AG04449 (cell line): Measurements from ENCODE around the gene LRRC45.

ENCODE experiments used
- CTCF ChIA-PET: fragments of 350-600 bp; formaldehyde crosslinking; extraction: SDS; loops from one replicate; lab custom pipeline; 2021; ENCODE audit warnings: antibody characterized with exemption; lab: Yijun Ruan, JAX
- POLR2A ChIA-PET: fragments of 400-600, 350-600 bp; formaldehyde crosslinking; extraction: SDS; loops from one replicate; lab custom pipeline; 2020; ENCODE audit warnings: antibody characterized with exemption, inconsistent platforms; lab: Yijun Ruan, JAX
- DNase-seq: peaks from one replicate; pipeline ENCODE4 v3.0.0-alpha.2; 2010; ENCODE audit warnings: low read depth, low spot score
- H3K4me3 ChIP-seq: 2 replicates; pipeline ENCODE4 v1.5.1; 2011; ENCODE audit warnings: low read depth, mild to moderate bottlenecking, control low read depth, low read length
- CTCF ChIP-seq: IDR thresholded peaks from one replicate; pipeline ENCODE4 v1.5.1; 2011; ENCODE audit warnings: mild to moderate bottlenecking, moderate library complexity, low read length, control low read depth, inconsistent platforms; ENCODE audit not compliant: insufficient read depth; ENCODE audit errors: missing control alignments

The LRRC45 gene

DNA sequence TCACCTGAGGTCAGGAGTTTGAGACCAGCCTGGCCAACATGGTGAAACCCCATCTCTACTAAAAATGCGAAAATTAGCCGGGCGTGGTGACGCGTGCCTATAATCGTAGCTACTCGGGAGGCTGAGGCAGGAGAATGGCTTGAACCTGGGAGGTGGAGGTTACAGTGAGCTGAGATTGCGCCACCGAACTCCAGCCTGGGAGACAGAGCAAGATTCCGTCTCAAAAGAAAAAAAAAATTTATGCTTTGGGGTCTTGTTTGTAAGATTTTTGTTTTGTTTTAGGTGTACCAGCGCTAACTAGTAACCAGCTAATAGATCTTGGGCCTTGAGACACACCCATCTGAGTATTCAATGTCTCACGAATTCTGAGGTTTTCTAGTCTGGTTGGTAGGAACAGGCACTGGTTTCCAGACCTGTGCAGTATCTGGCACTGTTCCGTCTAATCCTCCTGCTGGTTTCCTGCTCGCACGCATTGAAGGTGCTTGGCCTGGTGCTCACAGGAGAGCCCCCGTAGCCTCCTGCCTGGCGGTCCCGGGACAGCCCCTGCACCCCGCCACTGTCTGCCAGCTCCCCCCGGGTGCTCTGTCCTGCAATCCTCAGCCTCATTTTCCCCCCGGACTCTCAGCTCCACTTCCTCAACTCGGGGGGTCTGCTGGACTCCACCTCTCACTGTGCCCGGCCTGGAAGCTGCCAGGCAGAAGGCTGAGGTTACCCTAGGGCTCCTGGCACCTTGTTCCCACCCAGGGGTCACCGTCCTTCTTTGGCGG is 53.1 kb downstream of the LRRC45 start:
- POLR2A ChIA-PET, result no interaction called here
- H3K4me3 ChIP-seq, result no peak overlapping the region
- CTCF ChIA-PET, result interaction anchor here (0.8 to 1.1 kb wide), 2 partner anchors 10 to 46 kb away, joined by 3 to 4 read pairs; no protein-coding TSS in a partner anchor
- no peak for DNase-seq
- no peak for TF ChIP-seq CTCF

GRCh38 chr17:82076785-82077591 is 53.9 kb downstream of the LRRC45 start:
- H3K4me3 ChIP-seq, result no peak overlapping the region
- ChIA-PET POLR2A (interaction anchor here (0.7 kb wide), 1 partner anchor 17 kb away, joined by 3 read pairs; no protein-coding TSS in a partner anchor), CTCF (interaction anchor here (0.8 kb wide), 1 partner anchor 47 kb away, joined by 4 read pairs; no protein-coding TSS in a partner anchor)
- no peak for TF ChIP-seq CTCF
- DNase-seq, result no peak

DNA sequence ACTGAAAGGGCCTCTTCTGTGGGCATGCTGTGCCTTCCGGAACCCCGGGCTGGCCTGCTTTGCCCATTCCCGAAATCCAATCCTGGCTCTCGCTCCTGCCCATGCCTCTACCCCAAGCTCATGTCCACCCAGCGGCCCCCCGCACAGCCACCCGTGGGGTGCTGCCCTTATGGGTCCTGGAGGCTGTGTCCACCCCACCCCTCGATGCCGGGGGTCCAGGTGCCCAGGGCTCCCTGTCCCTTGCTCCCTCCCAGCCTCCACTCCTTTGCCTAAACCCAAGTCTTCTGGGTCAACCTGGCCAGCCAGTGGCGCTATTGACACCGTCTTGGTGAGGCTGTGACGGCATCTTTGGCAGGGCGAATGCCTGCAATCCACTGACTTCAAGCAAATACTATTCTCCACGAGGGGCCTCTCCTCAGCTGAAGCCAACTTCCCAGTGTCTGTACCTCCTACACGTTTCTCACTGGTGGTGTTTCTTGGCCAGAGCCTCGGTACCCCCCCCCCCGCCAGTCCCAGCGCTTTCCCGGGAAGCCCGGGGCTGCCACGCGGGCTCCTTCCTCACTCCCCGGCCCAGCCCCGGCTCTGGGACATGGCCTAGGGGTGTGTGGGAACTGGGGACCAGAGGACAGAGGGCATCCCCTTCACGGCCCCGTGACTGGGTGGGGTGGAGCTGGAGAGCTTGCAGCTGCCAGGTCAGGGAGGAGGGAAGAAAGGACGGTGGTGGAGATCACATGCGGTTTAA is 54.7 kb downstream of the LRRC45 start:
- TF ChIP-seq CTCF, result no peak
- ChIA-PET POLR2A (interaction anchor here (0.7 kb wide), 1 partner anchor 18 kb away, joined by 3 read pairs; no protein-coding TSS in a partner anchor), CTCF (no interaction called here)
- no peak for DNase-seq
- H3K4me3 ChIP-seq, result no peak overlapping the region

GRCh38 chr17:82078433-82078832 is 55.3 kb downstream of the LRRC45 start:
- POLR2A ChIA-PET, result no interaction called here
- DNase-seq, result no peak
- H3K4me3 ChIP-seq, result no peak overlapping the region
- TF ChIP-seq CTCF, result no peak
- CTCF ChIA-PET, result no interaction called here

GRCh38 chr17:82079001-82079677 is 56.0 kb downstream of the LRRC45 start:
- no peak for TF ChIP-seq CTCF
- ChIA-PET CTCF (no interaction called here), POLR2A (interaction anchor here (0.6 kb wide), 1 partner anchor 14 kb away, joined by 3 read pairs; no protein-coding TSS in a partner anchor)
- no peak overlapping the region for H3K4me3 ChIP-seq
- no peak for DNase-seq
